Upper lobe of left lung (tissue), 4 donors: ENCODE measurements around the gene DOCK6.

Experiments used
- POLR2A ChIP-seq, 4 donors: fragments of 450-650 bp; IDR thresholded peaks; one replicate each; pipeline ENCODE4 v1.5.1; 2016 to 2017; ENCODE audit warnings: antibody characterized with exemption in 4 of 4, mild to moderate bottlenecking in 2 of 4
- POLR2AphosphoS5 ChIP-seq, 2 donors: sonication (generic); formaldehyde crosslinking; IDR thresholded peaks; one replicate each; pipeline ENCODE4 v1.5.1; 2017; ENCODE audit warnings: antibody characterized with exemption in 2 of 2
- TF ChIP-seq, protein P1 (sequence below), 6 experiments: fragments of 450-650 bp in 4 of 6; fragments of 200-600 bp in 2 of 6; sonication (generic) in 2 of 6; IDR thresholded peaks; one replicate each; pipeline ENCODE4 v1.5.1; 2016 to 2019; ENCODE audit warnings: antibody characterized with exemption in 6 of 6

DNA sequence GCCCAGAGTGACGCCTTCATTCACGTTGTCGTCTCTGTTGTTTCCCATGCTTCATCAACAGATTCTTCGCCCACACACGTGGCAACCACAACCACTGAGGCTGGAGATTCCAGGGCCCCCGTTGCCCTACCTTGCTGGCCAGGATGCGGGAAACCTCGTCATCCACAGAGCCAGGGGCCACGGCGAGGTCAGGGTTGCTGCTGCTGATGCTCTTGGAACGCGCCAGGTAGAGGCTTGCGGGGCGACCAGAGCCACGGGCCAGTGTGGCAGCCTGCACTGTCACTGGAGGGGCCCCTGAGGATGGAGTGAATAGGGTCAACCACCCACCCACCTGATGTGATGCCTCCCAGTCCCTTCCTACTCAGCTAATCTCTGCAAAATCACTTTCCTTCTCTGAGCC, 29.3 kb downstream of the DOCK6 start:
- TF ChIP-seq, protein P1, sequence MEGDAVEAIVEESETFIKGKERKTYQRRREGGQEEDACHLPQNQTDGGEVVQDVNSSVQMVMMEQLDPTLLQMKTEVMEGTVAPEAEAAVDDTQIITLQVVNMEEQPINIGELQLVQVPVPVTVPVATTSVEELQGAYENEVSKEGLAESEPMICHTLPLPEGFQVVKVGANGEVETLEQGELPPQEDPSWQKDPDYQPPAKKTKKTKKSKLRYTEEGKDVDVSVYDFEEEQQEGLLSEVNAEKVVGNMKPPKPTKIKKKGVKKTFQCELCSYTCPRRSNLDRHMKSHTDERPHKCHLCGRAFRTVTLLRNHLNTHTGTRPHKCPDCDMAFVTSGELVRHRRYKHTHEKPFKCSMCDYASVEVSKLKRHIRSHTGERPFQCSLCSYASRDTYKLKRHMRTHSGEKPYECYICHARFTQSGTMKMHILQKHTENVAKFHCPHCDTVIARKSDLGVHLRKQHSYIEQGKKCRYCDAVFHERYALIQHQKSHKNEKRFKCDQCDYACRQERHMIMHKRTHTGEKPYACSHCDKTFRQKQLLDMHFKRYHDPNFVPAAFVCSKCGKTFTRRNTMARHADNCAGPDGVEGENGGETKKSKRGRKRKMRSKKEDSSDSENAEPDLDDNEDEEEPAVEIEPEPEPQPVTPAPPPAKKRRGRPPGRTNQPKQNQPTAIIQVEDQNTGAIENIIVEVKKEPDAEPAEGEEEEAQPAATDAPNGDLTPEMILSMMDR (IDR thresholded peaks at IDR 0.05): no peak
- TF ChIP-seq POLR2A (IDR thresholded peaks at IDR 0.05): no peak
- no peak for TF ChIP-seq POLR2AphosphoS5 (IDR thresholded peaks at IDR 0.05)
